GM21737 (cell line): Measurements from ENCODE around the gene TIFAB.

Source experiments
- ATAC-seq: cut with Tn5 transposase; IDR thresholded peaks from one replicate; pipeline ENCODE4 v1.9.1; 2021; ENCODE audit warnings: mild to moderate bottlenecking, moderate library complexity; ENCODE audit not compliant: unreplicated experiment

Gene TIFAB

GRCh38 chr5:135444360-135444759 lies 7.8 kb downstream of the TIFAB start:
- ATAC-seq: no peak

GRCh38 chr5:135443161-135443960 lies 8.8 kb downstream of the TIFAB start:
- ATAC-seq: no peak

DNA sequence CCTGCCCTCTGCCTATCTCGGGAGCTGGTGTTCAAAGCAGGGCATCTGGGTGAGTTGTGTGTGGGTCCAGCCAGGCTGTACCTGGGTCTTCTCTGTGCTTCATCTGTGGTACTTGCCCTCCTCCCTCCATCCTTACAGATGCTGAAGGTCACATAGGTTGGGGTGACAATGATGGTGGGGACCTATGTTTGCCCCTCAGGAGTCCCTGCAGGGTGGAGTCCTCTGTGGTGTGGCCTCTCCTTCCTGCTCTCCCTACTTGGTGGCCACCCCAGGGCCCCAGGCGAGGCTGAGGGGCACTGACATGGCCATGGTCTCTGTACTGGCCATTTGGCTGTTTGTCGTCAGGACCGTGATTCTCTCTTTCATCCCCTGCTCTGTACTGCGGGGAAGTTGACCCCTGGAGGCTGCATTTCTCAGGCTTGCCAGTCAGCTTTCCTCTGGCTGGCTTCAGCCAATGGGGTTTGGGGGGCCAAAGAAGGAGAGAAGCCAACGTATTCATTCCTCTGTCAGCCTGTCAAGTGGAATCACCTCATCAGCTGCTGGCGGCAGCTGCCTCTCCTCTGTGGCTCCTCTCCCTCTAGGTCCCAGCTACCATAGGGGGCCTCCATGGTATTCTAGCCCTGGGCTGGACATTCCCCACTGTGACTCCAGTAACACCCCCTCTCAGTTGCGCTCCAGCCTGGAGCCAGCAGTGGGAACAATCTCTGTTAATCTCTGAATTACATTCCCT lies 9.6 kb downstream of the TIFAB start:
- no peak for ATAC-seq

DNA sequence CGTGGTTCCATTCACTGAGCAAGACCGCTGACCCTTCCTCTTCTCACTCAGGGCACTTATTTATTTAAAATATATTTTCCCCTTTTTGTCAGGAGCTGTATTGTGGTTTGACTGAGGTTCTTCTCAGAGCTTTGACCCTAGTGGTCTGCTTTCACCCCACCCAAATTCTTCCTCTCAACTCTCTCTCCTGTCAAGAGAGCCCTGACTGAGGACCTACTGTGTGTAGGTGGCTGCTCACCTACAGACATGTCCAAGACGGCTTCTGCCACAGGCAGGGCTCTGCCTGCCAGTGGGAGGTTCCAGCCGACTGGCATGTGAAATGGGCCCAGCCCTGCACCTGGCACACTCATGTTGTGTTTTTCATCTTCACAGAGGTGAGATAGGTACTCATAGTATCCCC lies 10.2 kb downstream of the TIFAB start:
- ATAC-seq: no peak

- no peak for ATAC-seq
These were observed 10.8 kb downstream of the TIFAB start for GRCh38 chr5:135441350-135441831.

- no peak for ATAC-seq
These were observed 11.2 kb downstream of the TIFAB start for GRCh38 chr5:135440916-135441315.

GRCh38 chr5:135439231-135440205 lies 12.6 kb downstream of the TIFAB start:
- ATAC-seq: no peak

- no peak for ATAC-seq
These were observed 13.4 kb downstream of the TIFAB start for GRCh38 chr5:135438636-135439221.

DNA sequence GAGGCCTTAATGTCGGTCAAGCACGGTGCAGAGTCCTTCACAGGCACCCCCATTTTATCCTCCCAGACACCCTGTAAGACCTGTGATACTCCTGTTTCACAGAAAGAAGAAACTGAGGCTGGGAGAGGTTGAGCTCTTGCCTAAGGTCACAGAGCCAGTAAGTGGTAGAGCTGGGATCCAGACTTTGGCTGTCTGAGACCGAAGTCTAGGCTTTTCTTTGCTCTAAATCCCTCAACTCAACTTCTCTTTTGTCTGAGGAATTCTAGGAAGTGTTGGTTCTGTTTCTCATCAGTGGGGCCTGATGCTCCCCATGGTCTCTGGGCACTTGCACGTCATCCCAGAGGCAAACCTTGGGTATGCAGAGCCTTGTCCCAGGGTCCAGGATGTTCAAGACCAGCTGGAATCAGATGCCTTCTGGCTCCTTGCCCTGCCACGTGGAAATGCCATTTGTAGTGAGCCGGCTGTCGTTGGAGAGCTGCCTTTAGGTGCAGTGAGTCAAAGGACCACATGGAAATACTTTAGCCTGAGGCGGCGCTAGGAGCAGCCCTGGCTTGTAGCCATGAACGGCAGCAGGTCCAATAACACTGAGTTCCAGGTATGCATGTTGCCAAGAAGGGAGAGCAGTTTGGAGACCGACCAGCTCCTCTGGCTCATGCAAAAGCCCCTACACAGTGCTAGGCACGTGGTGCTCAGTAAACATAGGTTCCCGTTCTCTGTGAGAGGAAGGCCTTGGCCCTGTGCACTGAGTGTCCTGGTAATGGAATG lies 14.2 kb downstream of the TIFAB start:
- ATAC-seq: no peak

DNA sequence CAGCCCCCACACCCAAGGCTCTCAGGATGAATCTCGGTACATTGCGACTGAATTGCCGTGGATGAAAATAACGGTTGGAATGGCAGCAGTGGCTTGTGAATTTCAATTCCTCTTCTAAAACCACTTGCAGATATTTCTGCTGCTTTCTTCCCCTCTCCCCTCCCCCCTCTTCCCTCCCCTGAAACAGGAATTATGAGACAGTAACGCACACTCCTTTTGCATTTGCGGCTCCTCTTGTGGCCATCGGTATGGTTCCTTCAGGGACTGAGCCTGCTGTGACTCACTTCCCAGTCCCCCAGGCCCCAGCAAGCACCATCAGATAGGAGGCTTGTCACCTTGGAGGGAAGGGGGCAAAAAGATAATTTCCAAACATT lies 14.7 kb downstream of the TIFAB start:
- ATAC-seq: no peak

GRCh38 chr5:135436951-135437418 lies 15.2 kb downstream of the TIFAB start:
- ATAC-seq: no peak

GRCh38 chr5:135435467-135436330 lies 16.5 kb downstream of the TIFAB start:
- no peak for ATAC-seq

- ATAC-seq: no peak
These were observed 17.3 kb downstream of the TIFAB start for GRCh38 chr5:135434591-135435466.

DNA sequence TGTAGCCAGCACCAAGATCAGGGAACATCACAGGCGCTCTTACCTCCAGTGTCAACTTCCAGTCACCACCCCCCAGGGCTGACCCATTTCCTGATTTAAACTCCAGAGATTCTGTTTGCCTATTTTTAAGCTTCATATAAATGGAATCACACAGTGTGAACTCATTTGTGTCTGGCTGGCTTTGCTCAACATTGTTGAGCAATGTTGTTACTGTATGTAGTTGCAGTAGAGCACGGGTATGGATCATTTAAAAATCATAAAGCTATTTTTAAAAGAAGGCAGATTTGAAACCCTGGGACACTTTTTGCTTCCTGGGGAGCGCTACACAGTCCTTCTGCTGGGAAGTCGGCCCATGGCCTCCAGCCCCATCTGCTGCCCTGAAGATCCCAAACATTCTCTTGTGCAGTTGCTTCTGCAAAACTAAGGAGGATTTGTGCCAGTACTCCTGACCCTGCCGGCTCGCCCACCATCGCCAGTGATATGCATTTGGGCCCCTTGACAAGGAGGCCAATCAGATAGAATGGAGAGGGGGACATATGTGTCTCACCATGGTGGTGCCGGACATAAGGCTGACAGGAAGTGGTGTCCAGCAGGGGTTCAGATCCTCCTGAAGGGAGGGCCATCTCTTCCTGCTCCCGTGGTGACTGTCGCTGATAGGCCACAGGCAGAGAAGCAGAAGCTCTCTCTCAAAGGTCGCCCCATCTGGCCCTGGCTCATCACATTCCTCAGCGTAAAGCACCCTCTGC lies 18.3 kb downstream of the TIFAB start:
- ATAC-seq: no peak

- ATAC-seq: no peak
These were observed 20.0 kb downstream of the TIFAB start for GRCh38 chr5:135432113-135432512.

- no peak for ATAC-seq
These were observed 22.1 kb downstream of the TIFAB start for GRCh38 chr5:135430135-135430437.
